Caco-2 (cell line): ENCODE data around the gene MRLN. TPM values are rescaled to one million over a fixed set of nuclear protein-coding genes. Genes with fewer than 3 reads are reported as not detected.
"Not testable (repeated sequence)": the region's sequence is repeated elsewhere in the genome, so short reads cannot be mapped to it uniquely, and the experiment has no call there.

Experiments used
- BruUV-seq: library from RNA; stranded (reverse); fragments of 400-500 nt; replicated peaks from 2 replicates; lab custom pipeline; 2021; lab: Mats Ljungman, UMichigan
- CTCF ChIA-PET: fragments of 300-600 bp; sonication (Branson Sonifier 250); formaldehyde crosslinking; loops from one replicate; lab custom pipeline; 2022; ENCODE audit warnings: antibody characterized with exemption; lab: Charles Lee
- POLR2A ChIA-PET: fragments of 300-600 bp; sonication (Branson Sonifier 250); formaldehyde crosslinking; loops from one replicate; lab custom pipeline; 2022; ENCODE audit warnings: antibody characterized with exemption; lab: Charles Lee
- DNase-seq, 2 experiments: peaks; one replicate each; pipeline versions ENCODE4 v3.0.0 to v3.0.0-alpha.2; 2020 to 2022
- H3K27me3 ChIP-seq: replicated peaks from 2 replicates; pipeline ENCODE4 v1.6.0; 2011; ENCODE audit warnings: low read length; ENCODE audit not compliant: control insufficient read depth, insufficient read depth
- H3K36me3 ChIP-seq: 2 replicates; pipeline ENCODE4 v1.5.1; 2011; ENCODE audit warnings: low read length; ENCODE audit not compliant: control insufficient read depth, insufficient read depth
- H3K4me1 ChIP-seq: fragments of 250-450 bp; sonication (Bioruptor Pico); 2 replicates; pipeline ENCODE4 v1.5.1; 2020; ENCODE audit warnings: mild to moderate bottlenecking
- H3K4me3 ChIP-seq: 2 replicates; pipeline ENCODE4 v1.5.1; 2011; ENCODE audit warnings: low read depth, mild to moderate bottlenecking, control low read depth, low read length
- H3K9me3 ChIP-seq: fragments of 250-450 bp; sonication (Bioruptor Pico); 2 replicates; pipeline ENCODE4 v1.5.1; 2020; ENCODE audit warnings: mild to moderate bottlenecking, moderate library complexity
- H3K27ac Mint-ChIP-seq: one replicate; pipeline ENCODE4 v1.8.0; 2022; ENCODE audit warnings: mixed read lengths; ENCODE audit not compliant: unreplicated experiment
- H3K27me3 Mint-ChIP-seq: one replicate; pipeline ENCODE4 v1.8.0; 2022; ENCODE audit warnings: mixed read lengths; ENCODE audit not compliant: insufficient read depth, unreplicated experiment
- H3K36me3 Mint-ChIP-seq: one replicate; pipeline ENCODE4 v1.8.0; 2022; ENCODE audit warnings: mild to moderate bottlenecking, mixed read lengths; ENCODE audit not compliant: insufficient read depth, unreplicated experiment
- H3K4me1 Mint-ChIP-seq: one replicate; pipeline ENCODE4 v1.8.0; 2022; ENCODE audit warnings: low read depth, mixed read lengths; ENCODE audit not compliant: unreplicated experiment
- H3K4me3 Mint-ChIP-seq: one replicate; pipeline ENCODE4 v1.8.0; 2022; ENCODE audit warnings: mild to moderate bottlenecking, moderate library complexity, mixed read lengths; ENCODE audit not compliant: unreplicated experiment
- H3K9me3 Mint-ChIP-seq: one replicate; pipeline ENCODE4 v1.8.0; 2022; ENCODE audit warnings: mixed read lengths; ENCODE audit not compliant: unreplicated experiment
- CTCF ChIP-seq, 2 experiments: fragments of 200-600 bp in 1 of 2; IDR thresholded peaks; 1 replicate in 1 of 2; 2 replicates in 1 of 2; pipeline versions ENCODE4 v1.5.1 to v1.8.0; 2011 to 2022; ENCODE audit warnings: antibody characterized with exemption in 1 of 2, control low read depth in 1 of 2, inconsistent platforms in 1 of 2, low read depth in 1 of 2, low read length in 1 of 2, mild to moderate bottlenecking in 1 of 2, moderate library complexity in 1 of 2; ENCODE audit not compliant: insufficient read depth in 1 of 2, severe bottlenecking in 1 of 2, unreplicated experiment in 1 of 2
- intact Hi-C: fragments of 100-400 bp; cut with micrococcal nuclease; formaldehyde crosslinking; loops from one replicate; pipeline ENCODE4 v1.10.0; 2022; ENCODE audit not compliant: unreplicated experiment
- total RNA-seq: library from RNA; stranded (reverse); gene quantifications from 2 replicates; pipeline ENCODE4 v1.2.3, GENCODE V29; 2022

Gene MRLN
- total RNA-seq, 1 experiment from 2014 or later: 0.98 TPM

GRCh38 chr10:59735296-59735695 lies 18.0 kb downstream of the MRLN start:
- ChIA-PET CTCF (no interaction called here), POLR2A (no interaction called here)
- Mint-ChIP-seq H3K27ac (no peak overlapping the region), H3K36me3 (no peaks in the 10 kb centered on the region), H3K9me3 (no peaks in the 10 kb centered on the region), H3K27me3 (peaks cover 13% of the 10 kb centered on the region), H3K4me1 (no peaks in the 10 kb centered on the region), H3K4me3 (no peak overlapping the region)
- H3K4me1 ChIP-seq: peaks cover 4% of the 10 kb centered on the region; the same call in 1 of the 2 replicates
- H3K36me3 ChIP-seq: no peaks in the 10 kb centered on the region
- BruUV-seq: no TSS peak
- H3K27me3 ChIP-seq: no peaks in the 10 kb centered on the region
- no peak for DNase-seq
- H3K9me3 ChIP-seq: peaks cover 5% of the 10 kb centered on the region; the same call in 1 of the 2 replicates
- TF ChIP-seq CTCF (IDR thresholded peaks at IDR 0.05; ENCODE audit: insufficient read depth in 1 of 2, low read depth in 1 of 2, low read length in 1 of 2, severe bottlenecking in 1 of 2, unreplicated experiment in 1 of 2): no peak
- H3K4me3 ChIP-seq: no peak overlapping the region
- intact Hi-C loops: no loop called here

GRCh38 chr10:59734014-59734462 lies 19.2 kb downstream of the MRLN start:
- no peaks in the 10 kb centered on the region for H3K4me1 Mint-ChIP-seq
- H3K27me3 ChIP-seq: no peaks in the 10 kb centered on the region
- POLR2A ChIA-PET: no interaction called here
- no peak overlapping the region for H3K4me3 ChIP-seq
- peaks cover 13% of the 10 kb centered on the region for H3K27me3 Mint-ChIP-seq
- DNase-seq: no peak
- no TSS peak for BruUV-seq
- peaks cover 5% of the 10 kb centered on the region; the same call in 1 of the 2 replicates for H3K9me3 ChIP-seq
- H3K9me3 Mint-ChIP-seq: no peaks in the 10 kb centered on the region
- no peaks in the 10 kb centered on the region for H3K36me3 ChIP-seq
- H3K27ac Mint-ChIP-seq: no peak overlapping the region
- no peak for TF ChIP-seq CTCF (IDR thresholded peaks at IDR 0.05; ENCODE audit: insufficient read depth in 1 of 2, low read depth in 1 of 2, low read length in 1 of 2, severe bottlenecking in 1 of 2, unreplicated experiment in 1 of 2)
- H3K36me3 Mint-ChIP-seq: no peaks in the 10 kb centered on the region
- intact Hi-C loops: no loop called here
- CTCF ChIA-PET: no interaction called here
- H3K4me1 ChIP-seq: peaks cover 4% of the 10 kb centered on the region; the same call in 1 of the 2 replicates
- H3K4me3 Mint-ChIP-seq: no peak overlapping the region

DNA sequence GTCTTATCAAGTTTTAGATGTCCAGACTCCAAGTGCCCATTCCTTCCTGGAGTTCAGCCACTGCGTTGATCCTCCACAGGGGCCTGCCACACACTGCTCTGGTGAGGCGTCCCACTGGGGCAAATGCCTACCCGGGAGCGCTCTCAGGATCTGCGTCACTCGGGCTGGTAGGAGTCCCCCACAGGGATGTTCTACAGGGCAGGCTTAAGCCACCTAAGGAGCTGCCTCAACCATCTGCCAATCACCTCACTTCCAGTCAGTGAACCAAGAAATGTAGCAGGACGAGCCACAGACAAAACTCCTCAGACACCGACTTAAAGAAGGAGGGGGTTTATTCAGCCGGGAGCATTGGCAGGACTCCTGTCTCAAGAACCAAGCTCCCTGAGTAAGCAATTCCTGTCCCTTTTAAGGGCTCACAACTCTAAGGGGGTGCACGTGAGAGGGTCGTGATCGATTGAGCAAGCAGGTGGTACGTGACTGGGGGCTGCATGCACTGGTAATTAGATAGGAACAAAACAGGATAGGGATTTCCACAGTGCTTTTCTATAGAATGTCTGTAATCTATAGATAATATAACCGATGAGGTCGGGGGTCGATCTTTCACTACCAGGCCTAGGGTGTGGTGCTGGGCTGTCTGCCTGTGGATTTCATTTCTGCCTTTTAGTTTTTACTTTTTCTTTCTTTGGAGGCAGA lies 19.8 kb downstream of the MRLN start:
- H3K4me1 ChIP-seq, DNase-seq, H3K27me3 ChIP-seq, H3K36me3 Mint-ChIP-seq, H3K9me3 Mint-ChIP-seq, H3K4me3 Mint-ChIP-seq, H3K36me3 ChIP-seq, POLR2A ChIA-PET, H3K4me3 ChIP-seq, intact Hi-C loops, H3K4me1 Mint-ChIP-seq, BruUV-seq, H3K27ac Mint-ChIP-seq, H3K9me3 ChIP-seq, CTCF ChIA-PET: not testable (repeated sequence)
- H3K27me3 Mint-ChIP-seq: peaks cover 13% of the 10 kb centered on the region

- H3K27ac Mint-ChIP-seq, DNase-seq, H3K27me3 ChIP-seq, H3K9me3 ChIP-seq, H3K4me1 Mint-ChIP-seq, H3K36me3 Mint-ChIP-seq, intact Hi-C loops, H3K4me1 ChIP-seq, H3K4me3 ChIP-seq, H3K36me3 ChIP-seq, H3K9me3 Mint-ChIP-seq, H3K27me3 Mint-ChIP-seq, H3K4me3 Mint-ChIP-seq, CTCF ChIA-PET, BruUV-seq, POLR2A ChIA-PET: not testable (repeated sequence)
Measured at GRCh38 chr10:59732849-59733248, 20.4 kb downstream of the MRLN start.

- not testable (repeated sequence) for H3K27me3 Mint-ChIP-seq
- CTCF ChIA-PET: interaction anchor here (0.6 kb wide), 1 partner anchor 281 kb away, joined by 3 read pairs; no protein-coding TSS in a partner anchor
Measured at GRCh38 chr10:59729167-59729566, 24.1 kb downstream of the MRLN start.

More at GRCh38 chr10:59729167-59729566, 24.1 kb downstream of the MRLN start:
- H3K9me3 Mint-ChIP-seq, H3K4me1 Mint-ChIP-seq, POLR2A ChIA-PET, intact Hi-C loops, H3K4me3 Mint-ChIP-seq, H3K36me3 ChIP-seq, BruUV-seq, H3K36me3 Mint-ChIP-seq, H3K9me3 ChIP-seq, H3K27ac Mint-ChIP-seq, H3K4me3 ChIP-seq, DNase-seq, H3K4me1 ChIP-seq, H3K27me3 ChIP-seq: not testable (repeated sequence)
